ENCODE data around the gene ENOX1.

DNA sequence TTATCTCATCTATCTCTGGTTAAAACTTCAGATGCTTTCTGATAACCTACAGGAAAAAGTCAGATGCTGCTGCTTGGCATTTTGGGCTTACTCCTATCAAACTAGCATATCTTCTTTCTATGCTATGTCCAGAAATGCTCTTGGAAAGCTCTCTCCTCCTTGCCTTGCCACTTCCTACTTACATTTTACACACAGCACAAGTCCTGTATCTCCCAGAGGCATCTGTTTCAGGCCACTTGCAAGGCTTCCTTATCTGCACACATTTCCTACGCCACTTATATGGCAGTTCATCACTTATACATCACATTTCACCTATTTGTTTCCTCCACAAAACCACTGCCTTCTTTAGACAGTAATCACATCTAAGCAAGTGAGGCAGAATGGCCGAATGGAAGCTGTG lies 543.1 kb downstream of the ENOX1 start:
- TF ChIP-seq, protein P1, sequence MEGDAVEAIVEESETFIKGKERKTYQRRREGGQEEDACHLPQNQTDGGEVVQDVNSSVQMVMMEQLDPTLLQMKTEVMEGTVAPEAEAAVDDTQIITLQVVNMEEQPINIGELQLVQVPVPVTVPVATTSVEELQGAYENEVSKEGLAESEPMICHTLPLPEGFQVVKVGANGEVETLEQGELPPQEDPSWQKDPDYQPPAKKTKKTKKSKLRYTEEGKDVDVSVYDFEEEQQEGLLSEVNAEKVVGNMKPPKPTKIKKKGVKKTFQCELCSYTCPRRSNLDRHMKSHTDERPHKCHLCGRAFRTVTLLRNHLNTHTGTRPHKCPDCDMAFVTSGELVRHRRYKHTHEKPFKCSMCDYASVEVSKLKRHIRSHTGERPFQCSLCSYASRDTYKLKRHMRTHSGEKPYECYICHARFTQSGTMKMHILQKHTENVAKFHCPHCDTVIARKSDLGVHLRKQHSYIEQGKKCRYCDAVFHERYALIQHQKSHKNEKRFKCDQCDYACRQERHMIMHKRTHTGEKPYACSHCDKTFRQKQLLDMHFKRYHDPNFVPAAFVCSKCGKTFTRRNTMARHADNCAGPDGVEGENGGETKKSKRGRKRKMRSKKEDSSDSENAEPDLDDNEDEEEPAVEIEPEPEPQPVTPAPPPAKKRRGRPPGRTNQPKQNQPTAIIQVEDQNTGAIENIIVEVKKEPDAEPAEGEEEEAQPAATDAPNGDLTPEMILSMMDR (IDR thresholded peaks at IDR 0.05), result no peak
- TF ChIP-seq ZFX (IDR thresholded peaks at IDR 0.05; ENCODE audit: borderline replicate concordance), result no peak
